ENCODE measurements around the gene RNF112.

- TF ChIP-seq POLR2AphosphoS5 (IDR thresholded peaks at IDR 0.05) (no peak), EP300 (IDR thresholded peaks at IDR 0.05) (no peak), CTCF (IDR thresholded peaks at IDR 0.05) (no peak)
Observed at GRCh38 chr17:19453296-19453695, 42.3 kb downstream of the RNF112 start.
